Measurements from ENCODE around the gene TMPRSS7. TPM values are rescaled to one million over a fixed set of nuclear protein-coding genes. Genes with fewer than 3 reads are reported as not detected.

TMPRSS7 gene
- total and polyA plus RNA-seq, 2 of the 8 experiments (the other 6 are each of a cell fraction or from before 2014, with no cell fraction given), result not detected

DNA sequence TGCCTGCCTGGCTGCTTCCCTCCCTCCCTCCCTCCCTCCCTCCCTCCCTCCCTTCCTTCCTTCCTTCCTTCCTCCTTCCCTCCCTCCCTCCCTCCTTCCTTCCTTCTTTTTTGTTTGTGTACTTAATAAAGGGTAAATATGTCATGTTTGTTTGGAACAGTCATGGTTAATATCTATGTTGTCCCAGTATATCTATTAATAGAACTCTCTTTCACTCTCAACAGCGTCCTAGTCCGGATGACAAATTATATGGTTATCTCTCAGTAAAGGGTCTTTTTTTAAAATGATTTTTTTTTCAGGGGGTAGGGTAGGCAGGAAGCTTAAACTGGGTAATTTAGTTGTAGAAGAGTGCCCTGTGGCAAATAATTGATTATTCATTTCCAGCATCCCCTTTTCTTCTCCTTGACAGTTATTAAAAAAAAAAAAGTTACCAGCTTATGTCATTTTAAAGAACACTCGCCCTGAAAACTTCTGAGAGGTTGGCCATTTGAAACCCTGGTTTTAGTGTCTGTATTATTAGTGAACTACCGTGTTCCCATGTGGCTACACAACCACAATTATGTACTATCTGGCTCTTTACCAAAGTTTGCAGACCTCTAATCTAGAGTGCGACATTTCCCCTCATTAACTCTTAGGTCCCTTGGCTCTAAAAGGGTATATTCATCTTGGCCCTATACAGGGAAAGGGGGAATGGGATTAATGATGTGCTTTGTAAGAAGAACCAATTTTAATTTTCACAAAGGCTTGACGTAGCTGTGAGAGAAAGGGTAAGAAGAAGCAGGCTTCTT is 22.1 kb upstream of the TMPRSS7 start:
- no peak overlapping the region for H2BK20ac ChIP-seq (ENCODE audit: low read length)
- no peaks in the 10 kb centered on the region for H3K4me1 ChIP-seq (replicated peaks in 1 of 4; ENCODE audit: control insufficient read depth in 3 of 4, insufficient read depth in 4 of 4, low read length in 3 of 4)
- no peak overlapping the region for H3K4me3 ChIP-seq (ENCODE audit: extremely low read depth in 1 of 4, insufficient read depth in 2 of 4, low read depth in 3 of 4, low read length in 4 of 4)
- H3K14ac ChIP-seq (ENCODE audit: insufficient read length), result no peak overlapping the region
- H2BK12ac ChIP-seq (ENCODE audit: low read depth, low read length), result no peak overlapping the region
- no peak overlapping the region for H4K91ac ChIP-seq (replicated peaks; ENCODE audit: insufficient read length, low read length)
- 90% methylated on average over 6 of the region's 6 CpGs; no CpG with 5 or more reads in 1 of the 2 experiments for whole genome bisulfite sequencing, 2 experiments (ENCODE audit: extremely low coverage in 1 of 2, insufficient coverage in 1 of 2, insufficient read length in 1 of 2, insufficient replicate concordance in 2 of 2, low coverage in 1 of 2, low lambda C conversion rate in 2 of 2, missing lambda C conversion rate in 1 of 2)
- H2BK15ac ChIP-seq (ENCODE audit: low read length), result no peak overlapping the region
- H3K4ac ChIP-seq (replicated peaks; ENCODE audit: insufficient read length, low read depth, low read length), result no peak overlapping the region
- no peak overlapping the region for H3K18ac ChIP-seq (ENCODE audit: extremely low read depth, low read length)
- no peak overlapping the region for H3K27ac ChIP-seq (ENCODE audit: low read depth, low read length)
- no peak overlapping the region for H4K8ac ChIP-seq (ENCODE audit: extremely low read depth, insufficient read depth, low read length)
- FAIRE-seq (no peak), DNase-seq (ENCODE audit: low read depth in 1 of 2, low spot score in 2 of 2) (no peak)
- H2AFZ ChIP-seq (ENCODE audit: low read length), result no peak overlapping the region
- no peaks in the 10 kb centered on the region for H4K20me1 ChIP-seq (replicated peaks in 1 of 2; ENCODE audit: control insufficient read depth in 1 of 2, insufficient read depth in 2 of 2, low read length in 2 of 2)
- no peak overlapping the region for H2AK5ac ChIP-seq (ENCODE audit: low read depth, low read length)
- H3K79me1 ChIP-seq (ENCODE audit: low read depth, low read length), result no peaks in the 10 kb centered on the region
- no peaks in the 10 kb centered on the region for H3K9me3 ChIP-seq (ENCODE audit: insufficient read depth in 2 of 2, low read depth in 1 of 2, low read length in 1 of 2)
- no peak overlapping the region for H3K56ac ChIP-seq (replicated peaks; ENCODE audit: insufficient read length, low read depth, low read length)
- CTCF ChIA-PET (ENCODE audit: partially characterized antibody), result interaction anchor here (0.6 to 12.0 kb wide), 37 partner anchors 10 to 421 kb away, joined by 3 to 384 read pairs (median 7); partner anchors contain the start of genes ABHD10, TAGLN3 and TMPRSS7
- no peaks in the 10 kb centered on the region for H3K27me3 ChIP-seq (replicated peaks in 1 of 4; ENCODE audit: control insufficient read depth in 3 of 4, extremely low read depth in 1 of 4, insufficient read depth in 3 of 4, low read length in 3 of 4)
- H3K9ac ChIP-seq (replicated peaks in 1 of 4; ENCODE audit: extremely low read depth in 1 of 4, low read depth in 3 of 4, low read length in 3 of 4), result no peak overlapping the region
- no peaks in the 10 kb centered on the region for H3K36me3 ChIP-seq (ENCODE audit: control insufficient read depth in 2 of 4, insufficient read depth in 4 of 4, low read length in 3 of 4)
- no peak overlapping the region for H4K5ac ChIP-seq (ENCODE audit: insufficient read length, low read depth, low read length)
- H2BK120ac ChIP-seq (replicated peaks; ENCODE audit: low read depth, low read length), result no peak overlapping the region
- no peaks in the 10 kb centered on the region for H3K79me2 ChIP-seq (ENCODE audit: control insufficient read depth in 1 of 2, insufficient read depth in 2 of 2, low read length in 2 of 2)
- no peak overlapping the region for H3K23ac ChIP-seq (ENCODE audit: insufficient read length)
- no peak overlapping the region for H3K4me2 ChIP-seq (ENCODE audit: insufficient read depth in 1 of 2, low read depth in 2 of 2, low read length in 2 of 2)
- POLR2A ChIA-PET (ENCODE audit: partially characterized antibody), result interaction anchor here (1.0 to 2.2 kb wide), 4 partner anchors 9 to 34 kb away, joined by 3 to 22 read pairs (median 7); partner anchors contain the start of genes ABHD10 and TAGLN3
- no peak for TF ChIP-seq CBX8 (IDR thresholded peaks at IDR 0.05; ENCODE audit: borderline replicate concordance, low read depth, low read length)
- TF ChIP-seq EP300 (IDR thresholded peaks at IDR 0.05; ENCODE audit: borderline replicate concordance in 1 of 2, low read depth in 2 of 2, low read length in 2 of 2), result no peak
- no peak for TF ChIP-seq POLR2AphosphoS5 (IDR thresholded peaks at IDR 0.05; ENCODE audit: low read depth, low read length)
- TF ChIP-seq GTF2F1 (IDR thresholded peaks at IDR 0.05; ENCODE audit: borderline replicate concordance, low read depth, low read length), result no peak
- no peak for TF ChIP-seq ASH2L (IDR thresholded peaks at IDR 0.05; ENCODE audit: low read length)
- no peak for TF ChIP-seq FOSL1 (IDR thresholded peaks at IDR 0.05; ENCODE audit: insufficient read depth, low read depth, low read length)
- no peak for TF ChIP-seq SIX5 (IDR thresholded peaks at IDR 0.05; ENCODE audit: low read depth, low read length)
- no peak for TF ChIP-seq CHD2 (IDR thresholded peaks at IDR 0.05; ENCODE audit: low read length)
- no peak for TF ChIP-seq POLR2A (IDR thresholded peaks at IDR 0.05; ENCODE audit: control extremely low read depth in 1 of 2, low read depth in 2 of 2, low read length in 2 of 2)
- TF ChIP-seq BACH1 (IDR thresholded peaks at IDR 0.05; ENCODE audit: low read length), result no peak
- no peak for TF ChIP-seq GABPA (IDR thresholded peaks at IDR 0.05; ENCODE audit: borderline replicate concordance, insufficient read depth, low read length)
- H3K23me2 ChIP-seq (ENCODE audit: low read depth, low read length), result no peaks in the 10 kb centered on the region; the same call in 1 of the 2 replicates
- no peak overlapping the region for H2BK5ac ChIP-seq (ENCODE audit: low read depth, low read length)
